ENCODE results near the gene MIDN. TPM values are rescaled to one million over a fixed set of nuclear protein-coding genes. Genes with fewer than 3 reads are reported as not detected.

MIDN gene
- total and polyA plus RNA-seq, 2 donors (not counting 3 experiments of a cell fraction or from before 2014, with no cell fraction given), result 20.0 to 85.9 TPM

DNA sequence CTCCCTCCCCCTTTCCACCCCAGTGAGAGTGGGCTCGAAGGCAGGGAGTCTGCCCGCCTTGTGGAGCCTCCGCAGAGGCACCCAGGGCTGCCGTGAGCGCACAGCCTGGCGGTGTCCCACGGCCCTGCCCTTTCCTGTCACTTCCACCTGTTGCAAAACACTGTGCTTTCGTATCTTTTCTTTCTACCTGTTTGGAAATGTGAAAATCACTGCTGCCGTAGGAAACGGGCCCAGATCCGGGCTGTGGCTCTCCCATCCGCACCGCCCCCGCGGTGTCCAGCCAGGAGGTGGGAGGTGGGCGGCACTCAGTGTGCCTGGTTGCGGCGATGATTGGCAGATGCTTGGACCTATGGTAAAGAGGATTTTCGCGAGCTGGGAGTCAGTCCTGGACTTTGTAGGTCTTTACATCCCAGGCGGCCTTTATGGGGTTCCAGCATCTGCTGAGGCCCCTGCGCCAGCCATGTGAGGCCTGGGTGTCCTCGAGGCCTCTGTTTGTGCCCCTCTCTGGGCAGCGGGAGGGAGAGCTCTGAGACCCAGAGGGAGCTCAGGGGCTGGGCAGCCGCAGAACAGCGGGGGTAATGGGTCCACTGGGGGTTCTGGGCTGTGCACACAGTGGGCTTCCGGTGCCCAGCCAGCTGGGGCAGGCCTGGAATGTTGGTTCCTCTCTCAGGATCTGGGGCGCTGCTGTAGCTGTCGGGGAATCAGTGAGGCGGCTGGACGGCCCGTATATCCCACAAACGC, 36.7 kb upstream of the MIDN start:
- H2AFZ ChIP-seq (ENCODE audit: low read depth, low read length), result no peak overlapping the region
- H3K9me3 ChIP-seq (replicated peaks; ENCODE audit: control insufficient read depth, insufficient read depth, low read length), result no peaks in the 10 kb centered on the region
- DNase-seq (ENCODE audit: low read depth, low spot score) (no peak), FAIRE-seq (no peak)
- no TSS peak for BruUV-seq (replicated peaks)
- H3K9me1 ChIP-seq (replicated peaks; ENCODE audit: control insufficient read depth, extremely low read depth, insufficient read depth, low read length), result no peaks in the 10 kb centered on the region
- ChIA-PET CTCF (interaction anchor here (1.2 to 2.6 kb wide), 2 partner anchors 11 to 32 kb away, joined by 5 to 14 read pairs; no protein-coding TSS in a partner anchor), POLR2A (no interaction called here)
- peaks cover 0 to 4% of the 10 kb centered on the region in 2 experiments for H3K36me3 ChIP-seq (ENCODE audit: control insufficient read depth in 2 of 2, extremely low read depth in 1 of 2, insufficient read depth in 2 of 2, low read length in 2 of 2)
- no peak overlapping the region for H3K9ac ChIP-seq (replicated peaks; ENCODE audit: extremely low read depth, insufficient read depth, low read length)
- H4K20me1 ChIP-seq (replicated peaks; ENCODE audit: control insufficient read depth, extremely low read depth, insufficient read depth, low read length), result no peaks in the 10 kb centered on the region
- H3K27me3 ChIP-seq (ENCODE audit: control insufficient read depth in 2 of 2, insufficient read depth in 2 of 2, low read length in 2 of 2), result no peaks in the 10 kb centered on the region
- no peak overlapping the region for H3K27ac ChIP-seq (ENCODE audit: insufficient read depth, low read depth, low read length)
- H3K4me1 ChIP-seq (ENCODE audit: control insufficient read depth, extremely low read depth, insufficient read depth, low read length), result peaks cover 39% of the 10 kb centered on the region
- dilution Hi-C loops (cut with MboI; ENCODE audit: extremely low pct_ligation_motif_present, low sequenced_read_pairs) (no loop called here), intact Hi-C loops (cut with micrococcal nuclease) (no loop called here)
- TF ChIP-seq GATA2 (IDR thresholded peaks at IDR 0.05; ENCODE audit: insufficient read depth, insufficient read length, low read depth, low read length) (no peak), POLR2A (IDR thresholded peaks at IDR 0.05; ENCODE audit: low read depth, low read length) (no peak), FOS (IDR thresholded peaks at IDR 0.05; ENCODE audit: borderline replicate concordance, insufficient read depth, low read length) (no peak), POLR2AphosphoS5 (IDR thresholded peaks at IDR 0.05; ENCODE audit: insufficient read depth, low read depth, low read length) (no peak), EZH2 (IDR thresholded peaks at IDR 0.05; ENCODE audit: borderline replicate concordance, low read depth, low read length, severe bottlenecking) (no peak), CTCF (IDR thresholded peaks at IDR 0.05; ENCODE audit: extremely low read depth in 1 of 2, insufficient read depth in 1 of 2, low read depth in 1 of 2, low read length in 2 of 2) (no peak), MYC (IDR thresholded peaks at IDR 0.05; ENCODE audit: low read depth, low read length) (no peak), JUN (IDR thresholded peaks at IDR 0.05; ENCODE audit: borderline replicate concordance, insufficient read depth, insufficient read length, low read depth) (no peak)
- TF ChIP-seq, protein P1, sequence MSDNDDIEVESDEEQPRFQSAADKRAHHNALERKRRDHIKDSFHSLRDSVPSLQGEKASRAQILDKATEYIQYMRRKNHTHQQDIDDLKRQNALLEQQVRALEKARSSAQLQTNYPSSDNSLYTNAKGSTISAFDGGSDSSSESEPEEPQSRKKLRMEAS (IDR thresholded peaks at IDR 0.05; ENCODE audit: insufficient read depth, insufficient read length), result no peak
- peaks cover 84% of the 10 kb centered on the region for H3K79me2 ChIP-seq (ENCODE audit: control insufficient read depth, insufficient read depth, low read length)
- no peak overlapping the region for H3K4me2 ChIP-seq (ENCODE audit: insufficient read depth, low read length)
- no peak overlapping the region for H3K4me3 ChIP-seq (replicated peaks in 1 of 3; ENCODE audit: insufficient read depth in 1 of 3, low read depth in 1 of 3, low read length in 3 of 3)

Measured in endothelial cell of umbilical vein (primary cell).